GM21367 (cell line): ENCODE results near the gene WASHC2C.
A peak's percentile ranks its signal among the peaks of the same experiment; 100 is the strongest.
"Not testable (repeated sequence)": the region's sequence is repeated elsewhere in the genome, so short reads cannot be mapped to it uniquely, and the experiment has no call there.

Experiments used
- ATAC-seq: cut with Tn5 transposase; IDR thresholded peaks from one replicate; pipeline ENCODE4 v1.9.1; 2021; ENCODE audit not compliant: unreplicated experiment

The WASHC2C gene, protein sequence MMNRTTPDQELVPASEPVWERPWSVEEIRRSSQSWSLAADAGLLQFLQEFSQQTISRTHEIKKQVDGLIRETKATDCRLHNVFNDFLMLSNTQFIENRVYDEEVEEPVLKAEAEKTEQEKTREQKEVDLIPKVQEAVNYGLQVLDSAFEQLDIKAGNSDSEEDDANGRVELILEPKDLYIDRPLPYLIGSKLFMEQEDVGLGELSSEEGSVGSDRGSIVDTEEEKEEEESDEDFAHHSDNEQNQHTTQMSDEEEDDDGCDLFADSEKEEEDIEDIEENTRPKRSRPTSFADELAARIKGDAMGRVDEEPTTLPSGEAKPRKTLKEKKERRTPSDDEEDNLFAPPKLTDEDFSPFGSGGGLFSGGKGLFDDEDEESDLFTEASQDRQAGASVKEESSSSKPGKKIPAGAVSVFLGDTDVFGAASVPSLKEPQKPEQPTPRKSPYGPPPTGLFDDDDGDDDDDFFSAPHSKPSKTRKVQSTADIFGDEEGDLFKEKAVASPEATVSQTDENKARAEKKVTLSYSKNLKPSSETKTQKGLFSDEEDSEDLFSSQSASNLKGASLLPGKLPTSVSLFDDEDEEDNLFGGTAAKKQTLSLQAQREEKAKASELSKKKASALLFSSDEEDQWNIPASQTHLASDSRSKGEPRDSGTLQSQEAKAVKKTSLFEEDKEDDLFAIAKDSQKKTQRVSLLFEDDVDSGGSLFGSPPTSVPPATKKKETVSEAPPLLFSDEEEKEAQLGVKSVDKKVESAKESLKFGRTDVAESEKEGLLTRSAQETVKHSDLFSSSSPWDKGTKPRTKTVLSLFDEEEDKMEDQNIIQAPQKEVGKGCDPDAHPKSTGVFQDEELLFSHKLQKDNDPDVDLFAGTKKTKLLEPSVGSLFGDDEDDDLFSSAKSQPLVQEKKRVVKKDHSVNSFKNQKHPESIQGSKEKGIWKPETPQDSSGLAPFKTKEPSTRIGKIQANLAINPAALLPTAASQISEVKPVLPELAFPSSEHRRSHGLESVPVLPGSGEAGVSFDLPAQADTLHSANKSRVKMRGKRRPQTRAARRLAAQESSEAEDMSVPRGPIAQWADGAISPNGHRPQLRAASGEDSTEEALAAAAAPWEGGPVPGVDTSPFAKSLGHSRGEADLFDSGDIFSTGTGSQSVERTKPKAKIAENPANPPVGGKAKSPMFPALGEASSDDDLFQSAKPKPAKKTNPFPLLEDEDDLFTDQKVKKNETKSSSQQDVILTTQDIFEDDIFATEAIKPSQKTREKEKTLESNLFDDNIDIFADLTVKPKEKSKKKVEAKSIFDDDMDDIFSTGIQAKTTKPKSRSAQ (N-terminal part only)

DNA sequence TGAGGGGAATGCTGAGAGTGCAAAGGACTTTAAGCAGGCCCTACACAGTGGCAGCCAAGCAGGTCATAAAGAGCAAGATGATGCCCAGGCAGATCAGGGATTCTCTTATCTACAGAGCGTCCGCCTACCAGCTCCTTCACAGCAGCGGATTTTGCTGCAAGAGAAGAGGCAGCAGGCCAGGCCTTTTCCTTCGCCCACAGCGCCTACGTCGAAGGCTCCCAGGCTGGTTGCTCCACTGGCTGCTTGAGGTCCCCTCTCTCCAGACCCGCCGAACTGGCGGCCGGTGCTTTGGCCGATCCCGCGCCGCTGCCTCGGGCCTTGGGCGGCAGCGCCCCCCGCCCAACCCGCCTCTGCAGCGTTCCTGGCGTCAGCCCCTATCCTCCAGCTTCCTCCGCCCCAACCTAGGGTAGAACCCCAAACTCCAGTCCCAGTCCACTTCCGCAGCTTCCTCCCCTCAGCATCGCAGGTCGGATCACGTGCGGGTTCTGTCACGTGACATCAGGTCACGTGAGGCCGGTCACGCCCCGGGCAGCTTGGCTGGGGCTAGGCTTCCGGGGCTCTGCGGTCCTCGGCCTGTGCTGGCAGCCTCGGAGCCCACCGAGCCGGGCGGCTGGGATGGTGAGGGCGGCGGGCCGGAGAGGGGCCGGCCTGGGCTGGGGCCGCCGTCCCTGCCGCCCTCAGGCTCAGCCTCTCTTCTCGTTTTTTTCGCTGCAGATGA, at the start of gene WASHC2C:
WASHC2C (plus strand) TSS at position 564 of the 718 bp plus-strand sequence; CDS start at position 616, 52 bp downstream.
- peak; percentile 91 for ATAC-seq

DNA sequence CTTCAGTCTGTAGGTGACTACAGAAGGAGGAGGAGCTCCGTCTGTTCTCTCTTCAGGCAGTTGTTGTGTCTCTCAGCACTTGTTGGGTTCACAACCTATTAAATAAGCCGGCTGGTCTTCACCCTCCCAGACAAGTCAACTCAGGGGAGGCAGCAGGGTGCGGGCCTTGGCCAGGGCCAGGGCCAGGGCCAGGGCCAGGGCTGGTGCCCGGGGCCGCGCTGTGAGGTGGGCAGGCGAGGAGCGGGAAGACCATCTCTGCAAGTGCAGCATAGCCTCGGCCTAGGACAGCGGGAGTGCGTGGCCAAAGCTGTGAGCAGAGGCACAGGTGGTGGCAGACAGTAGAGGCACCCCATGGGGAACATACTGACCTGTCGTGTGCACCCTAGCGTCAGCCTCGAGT, 48.6 kb upstream of the WASHC2C start:
- not testable (repeated sequence) for ATAC-seq

DNA sequence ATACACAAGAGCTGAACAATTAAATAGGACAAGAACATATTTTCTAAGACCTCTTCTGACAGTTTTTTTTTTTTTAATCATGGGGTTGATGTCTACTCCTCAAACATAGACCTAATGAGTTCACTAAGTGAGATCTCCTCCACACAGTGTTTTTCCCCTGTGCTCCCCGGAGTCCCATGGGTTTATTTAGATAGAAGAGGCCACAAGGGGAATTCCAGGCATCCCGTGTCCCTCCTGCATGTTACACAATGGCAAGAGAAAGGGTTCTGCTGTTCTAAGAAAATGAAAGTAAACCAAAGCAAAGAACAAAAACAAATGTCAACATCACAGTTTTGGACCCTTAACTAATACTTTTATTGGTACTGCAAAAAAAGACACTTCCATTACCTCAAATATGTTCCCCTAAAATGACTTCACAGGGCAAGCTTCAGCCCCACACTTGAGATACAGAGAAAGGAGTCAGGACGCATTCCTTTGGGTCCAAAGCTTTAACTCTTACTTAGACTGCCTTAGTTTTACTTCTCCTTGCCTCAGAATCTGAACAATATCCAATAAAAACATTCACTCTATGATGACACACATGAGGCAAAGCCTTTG, 16.8 kb upstream of the WASHC2C start:
- ATAC-seq: peak; percentile 68

DNA sequence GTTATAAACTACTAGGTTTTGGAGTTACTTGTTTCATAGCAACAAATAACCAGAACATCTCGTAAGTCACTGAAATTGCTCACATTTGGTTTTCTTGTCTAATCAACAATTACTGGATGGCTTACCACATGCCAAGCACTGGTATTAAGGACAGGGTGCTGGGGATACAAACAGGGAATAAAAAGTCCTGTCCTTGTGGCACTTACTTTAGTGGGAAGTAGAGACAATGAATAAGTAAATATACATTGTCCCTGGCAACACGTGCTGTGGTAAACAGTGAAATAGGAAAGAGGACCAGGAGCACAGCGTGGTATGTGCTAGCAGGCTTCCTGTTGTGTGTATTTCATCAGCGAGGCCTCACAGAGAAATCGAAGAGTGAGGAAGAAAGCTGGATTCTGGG, 15.8 kb upstream of the WASHC2C start:
- ATAC-seq: not testable (repeated sequence)

DNA sequence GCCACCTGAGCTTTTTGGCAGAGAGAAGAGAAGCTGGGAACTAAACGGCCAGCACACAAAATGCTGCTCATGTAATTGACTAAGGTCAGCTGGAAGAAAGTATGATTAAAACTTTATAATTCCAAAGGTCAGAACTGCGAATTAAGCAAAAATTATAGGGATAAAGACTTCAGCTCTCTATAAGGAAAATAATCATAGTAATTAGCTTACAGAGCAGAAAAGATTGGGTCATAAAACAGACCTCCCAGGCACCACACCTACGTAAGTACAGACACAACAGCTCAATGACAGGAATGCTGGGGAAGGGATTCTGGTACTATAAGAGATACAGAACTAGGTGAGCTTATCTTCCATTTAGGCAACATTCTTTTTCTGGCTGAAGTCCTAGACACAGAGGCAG, 10.0 kb upstream of the WASHC2C start:
- not testable (repeated sequence) for ATAC-seq

DNA sequence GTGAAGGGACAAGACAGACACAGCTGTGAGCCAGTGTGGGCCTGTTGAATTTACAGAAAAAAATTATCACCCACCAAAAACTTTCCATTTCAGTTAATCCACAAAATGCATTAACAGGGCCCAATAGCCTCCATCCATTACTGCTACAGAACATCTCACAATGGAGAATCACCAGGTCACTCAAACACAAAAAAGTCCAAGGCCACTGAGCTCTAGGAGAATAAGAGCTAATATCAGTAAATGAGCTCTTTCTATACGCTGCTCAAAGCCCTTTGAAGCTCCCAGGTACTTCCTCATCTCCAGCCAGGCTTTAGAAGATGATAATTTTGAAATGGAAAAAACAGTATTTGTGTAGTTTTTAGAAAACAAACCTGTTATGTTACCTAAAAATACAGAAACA, 9.4 kb upstream of the WASHC2C start:
- ATAC-seq: not testable (repeated sequence)

DNA sequence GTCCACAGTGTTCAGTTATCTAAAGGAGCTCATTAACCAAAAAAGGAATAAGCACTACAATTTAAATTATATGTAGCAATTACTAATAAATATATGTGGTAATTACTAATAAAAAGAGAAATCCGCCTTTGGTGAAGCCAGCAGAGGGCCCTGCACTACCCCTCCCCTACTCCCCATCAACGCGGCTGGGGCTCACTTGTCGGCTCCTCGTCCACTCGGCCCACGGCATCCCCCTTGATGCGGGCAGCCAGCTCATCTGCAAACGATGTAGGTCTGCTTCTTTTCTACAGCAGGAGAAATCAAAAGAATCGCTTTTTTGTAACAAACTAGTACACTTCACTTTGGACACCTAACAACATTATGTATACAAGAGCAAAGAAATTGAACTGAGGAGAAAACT, 5.6 kb upstream of the WASHC2C start:
- ATAC-seq: not testable (repeated sequence)

DNA sequence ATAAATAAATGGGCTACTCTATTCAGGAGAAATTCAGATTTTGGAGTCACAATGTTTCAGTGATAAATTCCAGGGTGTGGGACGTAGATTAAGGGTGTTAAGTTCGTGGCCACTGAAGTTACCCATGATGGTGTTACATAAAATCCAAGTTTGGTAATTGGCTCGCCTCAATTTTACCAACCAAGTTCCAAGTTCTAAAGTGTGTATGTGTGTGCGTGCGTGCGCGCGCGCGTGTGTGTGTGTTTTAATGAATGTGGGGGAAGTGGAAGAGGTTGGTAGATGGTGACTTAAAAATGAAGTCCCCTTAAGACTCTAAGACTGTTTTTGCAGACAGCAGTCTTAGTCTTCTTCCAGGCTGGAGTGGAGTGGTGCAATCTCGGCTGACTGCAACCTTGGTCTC, 3.2 kb upstream of the WASHC2C start:
- not testable (repeated sequence) for ATAC-seq

DNA sequence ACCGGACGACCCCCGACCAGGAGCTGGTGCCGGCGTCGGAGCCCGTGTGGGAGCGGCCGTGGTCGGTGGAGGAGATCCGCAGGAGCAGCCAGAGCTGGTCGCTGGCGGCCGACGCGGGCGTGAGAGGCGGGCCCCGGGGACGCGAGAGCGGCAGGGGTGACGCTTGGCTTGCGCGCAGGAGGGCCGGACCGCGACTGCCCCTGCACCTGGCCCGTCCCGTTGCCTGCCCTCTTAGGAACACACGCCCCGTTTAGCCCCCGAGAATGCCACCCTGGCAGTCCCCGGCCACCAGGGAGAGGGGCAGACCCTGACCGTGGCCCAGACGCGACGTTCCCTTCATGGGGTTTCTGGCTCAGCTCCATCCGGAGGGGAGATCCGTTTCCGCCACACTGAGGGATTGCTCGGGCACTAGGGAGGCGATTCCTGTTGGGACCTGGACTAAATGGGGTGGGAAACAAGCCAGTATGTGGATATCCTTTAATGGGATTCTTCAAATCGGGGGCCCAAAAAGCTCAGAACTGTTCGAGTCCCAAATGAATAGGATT, 427 bp downstream of the WASHC2C start:
- peak; percentile 27 for ATAC-seq

DNA sequence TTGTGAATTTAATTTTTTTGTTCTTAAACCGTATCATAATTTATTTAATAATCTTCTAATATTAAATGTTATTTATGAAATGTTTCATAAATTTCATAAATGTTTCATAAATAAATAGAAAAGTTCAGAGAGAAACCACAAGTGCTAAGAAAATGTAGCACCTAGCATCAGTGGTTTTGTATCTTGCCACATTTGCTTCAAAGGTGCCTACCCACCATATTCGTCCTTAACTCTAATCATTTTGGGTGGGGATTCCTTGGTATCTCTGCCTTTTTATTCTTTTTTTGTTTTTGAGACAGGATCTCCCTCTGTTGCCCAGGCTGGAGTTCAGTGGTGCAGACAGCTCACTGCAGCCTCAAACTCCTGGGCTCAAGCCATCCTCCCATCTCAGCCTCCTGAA, 7.4 kb downstream of the WASHC2C start:
- ATAC-seq: not testable (repeated sequence)

DNA sequence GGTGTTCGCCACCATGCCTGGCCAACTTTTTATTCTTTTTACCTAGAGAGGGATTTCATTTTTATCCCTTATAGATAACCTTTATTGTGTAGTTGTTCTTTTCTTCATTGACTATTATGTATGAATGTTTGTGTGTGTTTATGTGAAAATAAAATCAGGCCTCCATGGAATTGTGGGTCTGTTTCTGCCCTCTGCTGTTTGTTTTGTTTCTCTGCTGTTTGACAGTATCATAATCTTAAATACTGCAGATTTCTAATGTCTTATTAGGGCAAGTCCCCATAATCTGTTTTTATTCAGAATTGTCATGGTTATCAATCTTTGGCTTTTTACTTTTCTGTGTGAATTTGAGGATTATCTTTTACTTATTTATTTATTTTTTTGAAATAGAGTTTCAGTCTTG, 7.8 kb downstream of the WASHC2C start:
- ATAC-seq: not testable (repeated sequence)

DNA sequence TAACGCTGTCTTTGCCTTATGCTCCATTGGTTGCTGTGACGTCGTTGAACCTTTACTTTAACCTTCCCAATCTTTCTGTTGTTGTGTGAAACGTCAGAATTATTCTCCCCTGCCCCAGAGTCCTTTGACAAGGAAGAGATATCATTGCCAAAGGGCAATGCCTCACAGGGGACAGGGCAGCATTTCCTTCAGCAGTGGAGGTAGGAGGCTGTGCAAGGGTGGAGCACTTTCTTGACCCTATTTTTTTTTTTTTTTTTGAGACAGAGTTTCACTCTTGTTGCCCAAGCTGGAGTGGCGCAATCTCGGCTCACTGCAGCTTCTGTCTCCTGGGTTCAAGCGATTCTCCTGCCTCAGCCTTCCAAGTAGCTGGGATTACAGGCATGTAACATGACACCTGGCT, 14.5 kb downstream of the WASHC2C start:
- not testable (repeated sequence) for ATAC-seq

DNA sequence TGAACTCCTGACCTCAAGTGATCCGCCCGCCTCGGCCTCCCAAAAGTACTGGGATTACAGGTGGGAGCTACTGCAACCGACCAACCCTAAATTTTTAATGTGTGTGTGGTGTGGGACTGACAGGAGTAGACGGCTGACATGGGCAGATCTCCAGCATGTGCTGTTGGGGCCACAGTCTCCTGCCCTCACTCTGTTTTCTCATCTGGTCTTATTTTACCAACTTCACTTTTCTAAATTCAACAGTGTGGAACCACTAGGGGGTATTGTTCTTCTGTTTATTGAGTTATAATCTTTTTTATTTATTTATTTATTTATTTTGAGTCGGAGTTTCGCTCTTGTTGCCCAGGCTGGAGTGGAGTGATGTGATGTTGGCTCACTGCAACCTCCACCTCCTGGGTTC, 14.9 kb downstream of the WASHC2C start:
- ATAC-seq: not testable (repeated sequence)

DNA sequence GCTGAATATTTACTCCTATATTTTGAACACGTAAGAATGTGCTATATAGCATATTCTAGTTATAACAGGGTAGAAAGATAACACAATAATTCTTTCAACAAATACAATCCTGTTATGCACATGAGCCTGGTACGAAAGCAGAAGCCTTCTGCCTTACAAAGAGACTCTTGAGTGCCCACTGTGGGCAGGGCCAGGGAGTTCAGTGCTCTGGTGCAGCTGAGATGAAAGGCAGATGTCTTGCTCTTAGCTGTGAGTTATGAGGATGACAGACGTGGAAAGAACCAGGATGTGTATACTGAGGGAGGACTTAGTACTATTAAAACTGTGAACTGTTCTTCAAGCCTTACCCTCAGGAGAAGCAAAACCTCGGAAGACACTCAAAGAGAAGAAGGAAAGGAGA, 24.1 kb downstream of the WASHC2C start:
- not testable (repeated sequence) for ATAC-seq

DNA sequence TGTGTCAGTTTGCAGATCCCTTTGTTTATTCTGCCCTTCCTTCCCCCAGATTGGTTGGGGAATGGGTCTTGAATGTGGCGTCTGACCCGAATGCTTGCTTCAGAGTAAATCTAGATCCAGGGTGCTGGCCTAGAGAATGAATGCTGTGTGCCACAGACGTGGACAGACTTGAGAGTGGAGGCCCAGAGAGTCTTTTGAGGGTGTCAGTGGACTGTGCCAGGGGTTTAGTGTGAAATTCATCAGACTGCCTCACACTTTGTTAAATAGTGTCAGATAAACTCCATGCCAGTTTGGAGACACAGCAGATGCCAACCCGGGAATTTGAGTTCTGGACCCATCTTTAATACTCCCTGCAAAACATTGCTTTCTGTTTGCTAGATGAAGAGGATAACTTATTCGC, 25.1 kb downstream of the WASHC2C start:
- not testable (repeated sequence) for ATAC-seq

DNA sequence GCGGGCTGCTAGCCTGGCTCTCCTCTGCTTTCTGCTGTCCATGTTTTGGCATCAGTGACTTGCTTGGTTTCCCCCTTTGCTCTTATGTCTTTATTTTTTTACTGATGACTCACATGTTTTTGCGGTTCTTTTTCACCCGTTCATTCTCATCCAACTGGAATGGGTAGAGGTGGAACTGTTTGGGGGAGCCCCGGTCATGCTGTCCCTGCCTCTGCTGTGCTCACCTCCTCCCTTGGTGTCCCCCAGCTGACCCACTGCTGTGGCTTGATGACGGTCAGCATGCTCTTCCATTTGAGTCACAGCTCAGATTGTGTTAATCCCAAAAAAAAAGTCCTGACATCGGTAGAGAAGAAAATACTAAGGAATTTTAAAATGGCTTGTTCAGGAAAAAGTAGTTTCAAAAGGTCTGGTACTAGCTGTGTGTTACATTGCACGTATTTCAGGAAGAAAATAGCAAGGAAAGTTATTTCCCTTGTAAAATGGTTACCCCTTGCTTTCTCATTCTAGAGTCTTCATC, 27.0 kb downstream of the WASHC2C start:
- not testable (repeated sequence) for ATAC-seq

DNA sequence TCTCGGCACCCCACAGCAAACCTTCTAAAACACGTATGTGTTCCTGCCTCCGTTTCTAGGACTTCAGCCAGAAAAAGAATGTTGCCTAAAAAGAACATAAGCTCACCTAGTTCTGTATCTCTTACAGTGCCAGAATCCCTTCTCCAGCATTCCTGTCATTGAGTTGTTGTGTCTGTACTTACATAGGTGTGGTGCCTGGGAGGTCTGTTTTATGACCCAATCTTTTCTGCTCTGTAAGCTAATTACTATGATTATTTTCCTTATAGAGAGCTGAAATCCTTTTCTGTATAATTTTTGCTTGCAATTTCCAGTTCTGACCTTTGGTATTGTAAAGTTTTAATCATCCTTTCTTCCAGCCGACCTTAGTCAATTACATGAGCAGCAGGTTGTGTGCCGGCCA, 28.0 kb downstream of the WASHC2C start:
- not testable (repeated sequence) for ATAC-seq

DNA sequence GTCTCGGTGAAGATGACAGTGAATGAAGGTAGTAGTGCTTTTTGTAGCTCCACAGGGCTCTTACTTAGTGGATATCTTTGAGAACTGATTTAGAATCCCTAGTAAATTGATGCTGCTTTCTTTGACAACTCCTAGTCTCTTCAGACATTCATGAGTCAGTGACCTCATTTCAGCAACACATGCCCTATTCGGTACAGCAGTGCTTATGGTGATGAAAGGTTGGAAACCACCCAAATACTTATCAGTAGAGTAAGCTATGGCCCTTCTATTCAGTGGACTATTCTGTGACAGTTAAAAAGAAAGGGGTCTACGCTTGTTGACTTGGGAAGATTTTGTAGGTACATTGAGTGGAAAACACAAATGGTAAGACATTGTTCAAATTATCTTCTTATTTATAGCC, 29.0 kb downstream of the WASHC2C start:
- not testable (repeated sequence) for ATAC-seq

DNA sequence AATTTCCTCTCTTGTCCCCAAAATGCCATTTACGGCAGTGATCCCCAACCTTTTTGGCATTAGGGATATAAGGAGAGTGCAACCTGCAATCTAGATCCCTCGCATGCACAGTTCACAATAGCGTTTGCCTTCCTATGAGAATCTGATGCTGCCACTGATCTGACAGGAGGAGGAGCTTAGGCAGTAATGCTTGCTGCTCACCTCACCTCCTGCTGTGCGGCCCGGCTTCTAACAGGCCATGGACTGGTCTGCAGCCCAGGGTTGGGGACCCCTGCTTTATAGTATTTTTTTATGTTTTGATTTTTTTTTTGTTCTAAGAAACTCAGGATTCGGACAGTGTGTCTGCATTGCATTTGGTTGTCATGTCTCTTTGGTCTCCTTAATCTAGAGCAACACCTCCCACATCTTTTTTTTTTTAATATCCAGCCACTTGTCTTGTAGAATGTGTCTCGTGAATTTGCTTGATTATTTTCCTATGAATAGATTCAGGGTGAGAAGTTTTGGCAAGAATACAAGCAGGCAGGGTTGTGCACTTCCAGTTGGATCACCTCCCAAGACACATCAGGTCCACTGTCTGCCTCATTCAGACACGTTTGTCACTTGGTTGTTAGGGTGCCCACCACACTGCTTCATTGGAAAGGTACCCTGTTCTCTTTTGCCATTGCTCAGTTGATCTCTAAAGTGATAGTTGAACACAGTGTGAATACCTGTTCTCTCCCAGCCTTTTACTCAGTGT, 30.8 kb downstream of the WASHC2C start:
- ATAC-seq: not testable (repeated sequence)
